ENCODE results near the gene NDUFV1.
"Not testable (repeated sequence)": the region's sequence is repeated elsewhere in the genome, so short reads cannot be mapped to it uniquely, and the experiment has no call there.

Gene NDUFV1

DNA sequence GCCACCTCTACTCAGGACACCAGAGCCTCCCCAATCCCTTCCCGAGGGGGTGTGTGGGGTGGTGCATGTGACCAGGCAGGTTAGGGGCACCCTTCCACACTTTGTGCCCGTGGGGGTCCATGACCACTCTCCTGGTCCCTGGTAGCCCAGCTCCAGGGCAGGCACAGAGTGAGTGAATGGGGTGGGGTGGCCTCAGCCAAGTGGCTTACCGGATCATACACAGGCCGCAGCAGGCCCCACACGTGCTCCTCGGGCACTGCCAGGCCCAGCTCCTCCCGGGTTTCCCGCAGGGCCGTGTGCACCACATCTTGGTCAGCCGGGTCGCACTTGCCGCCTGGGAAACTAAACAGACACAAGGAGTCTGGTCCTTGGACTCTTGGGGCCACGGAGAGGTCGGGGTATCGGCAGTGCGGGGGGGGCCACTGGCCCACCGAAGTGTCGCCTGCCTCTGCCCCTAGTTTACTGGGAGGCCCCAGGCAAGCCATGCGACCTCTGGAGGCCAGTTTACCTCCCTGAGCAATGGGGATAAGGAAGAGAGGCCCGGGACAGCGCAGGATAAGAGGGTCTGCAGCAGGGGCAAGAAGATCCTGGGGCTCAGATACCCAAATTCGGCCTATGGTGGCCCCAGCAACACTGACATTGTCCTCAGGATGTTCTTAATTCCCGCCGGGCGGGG lies 22.1 kb downstream of the NDUFV1 start:
- DNase-seq: no peak

DNA sequence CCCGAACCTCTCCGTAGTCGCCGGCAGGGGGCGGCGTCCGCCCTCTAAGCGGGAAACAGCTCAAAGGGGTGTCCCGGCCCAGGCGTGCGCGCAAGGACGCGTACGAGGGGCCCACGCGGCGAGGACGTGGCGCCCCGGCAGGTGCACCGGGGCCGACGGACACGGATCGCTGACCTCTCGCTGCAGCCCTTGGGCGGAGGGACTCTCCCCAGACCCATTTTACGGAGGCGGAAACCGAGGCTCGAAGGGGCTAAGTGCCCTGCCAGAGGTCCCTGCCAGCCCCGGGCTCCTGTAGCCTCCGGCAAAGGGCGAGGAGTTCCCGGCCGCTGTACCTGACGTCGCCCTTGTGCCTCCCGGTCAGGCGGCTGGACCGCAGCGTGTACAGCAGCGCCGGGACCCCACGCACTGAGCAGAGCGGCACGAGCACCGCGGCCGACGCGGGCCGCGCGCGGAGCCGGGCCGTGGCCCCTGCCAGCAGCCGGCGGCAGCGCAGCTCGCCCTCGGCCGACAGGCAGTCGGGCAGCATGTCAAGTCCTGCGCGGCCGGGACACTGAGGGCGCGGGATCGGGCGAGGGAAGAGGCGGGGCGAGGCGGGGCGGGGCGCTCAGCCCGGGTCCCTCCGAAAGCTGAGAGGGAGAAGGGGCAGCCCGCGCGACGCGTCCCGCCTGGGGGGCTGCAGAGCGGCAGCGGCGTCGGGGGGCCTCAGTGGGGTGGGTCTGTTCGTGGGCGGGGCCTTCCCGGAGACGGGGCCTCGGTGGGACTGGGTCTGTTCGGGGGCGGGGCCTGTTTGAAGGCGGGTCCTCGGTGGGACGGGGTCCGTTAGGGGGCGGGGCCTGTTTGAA lies 22.9 kb downstream of the NDUFV1 start, which contains the start of gene NUDT8:
Gene NUDT8, minus strand, starts transcription at position 552 of the 842 bp plus-strand sequence. Its CDS starts 26 bp downstream, at position 526.
- peak; percentile 68 for DNase-seq

GRCh38 chr11:67630228-67630942 lies 23.6 kb downstream of the NDUFV1 start:
- peak; percentile 96 for DNase-seq

GRCh38 chr11:67630943-67631331 lies 24.2 kb downstream of the NDUFV1 start:
- no peak for DNase-seq

- DNase-seq: no peak
Measured at GRCh38 chr11:67631411-67631810, 24.7 kb downstream of the NDUFV1 start.

GRCh38 chr11:67631853-67632174 lies 25.1 kb downstream of the NDUFV1 start:
- no peak for DNase-seq

DNA sequence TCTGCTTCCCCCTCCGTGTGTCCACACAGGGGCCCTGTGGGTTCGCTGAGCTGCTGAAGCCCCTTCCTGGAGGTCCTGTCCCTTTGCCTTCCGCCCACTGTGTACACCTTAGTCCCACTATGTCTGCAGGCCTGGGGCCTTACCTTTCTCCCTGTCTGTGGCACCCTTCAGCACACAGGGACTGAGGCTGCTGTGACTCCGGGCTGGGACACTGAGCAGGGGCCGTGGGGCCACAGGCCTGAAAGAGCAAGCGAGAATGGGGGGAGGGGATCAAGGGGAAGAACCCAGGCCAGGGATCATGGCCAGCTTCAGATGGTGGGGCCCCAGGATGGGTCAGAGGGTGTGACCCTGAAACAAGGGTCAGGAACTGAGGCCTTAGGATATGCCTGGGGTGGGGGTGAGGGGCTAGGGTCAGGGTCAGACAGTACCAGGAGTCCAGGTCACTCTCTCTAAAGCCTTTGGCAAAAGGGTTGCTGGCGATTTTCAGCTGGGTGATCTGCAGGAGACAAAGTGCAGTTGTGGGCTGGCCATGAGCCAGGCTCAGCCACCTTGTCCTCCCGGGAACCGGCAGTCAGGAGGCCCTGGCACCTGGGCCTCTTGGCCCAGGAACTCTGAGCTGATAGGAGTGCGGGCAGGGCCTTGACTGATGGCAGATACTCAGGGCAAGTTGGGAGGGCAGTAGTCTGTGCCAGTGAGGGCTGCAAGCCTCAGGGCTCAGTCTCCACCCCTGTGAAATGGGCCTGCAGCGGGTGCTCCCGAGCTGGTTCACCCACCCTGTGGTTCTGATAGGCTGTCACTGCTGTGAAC lies 25.6 kb downstream of the NDUFV1 start:
- peak; percentile 26 for DNase-seq

DNA sequence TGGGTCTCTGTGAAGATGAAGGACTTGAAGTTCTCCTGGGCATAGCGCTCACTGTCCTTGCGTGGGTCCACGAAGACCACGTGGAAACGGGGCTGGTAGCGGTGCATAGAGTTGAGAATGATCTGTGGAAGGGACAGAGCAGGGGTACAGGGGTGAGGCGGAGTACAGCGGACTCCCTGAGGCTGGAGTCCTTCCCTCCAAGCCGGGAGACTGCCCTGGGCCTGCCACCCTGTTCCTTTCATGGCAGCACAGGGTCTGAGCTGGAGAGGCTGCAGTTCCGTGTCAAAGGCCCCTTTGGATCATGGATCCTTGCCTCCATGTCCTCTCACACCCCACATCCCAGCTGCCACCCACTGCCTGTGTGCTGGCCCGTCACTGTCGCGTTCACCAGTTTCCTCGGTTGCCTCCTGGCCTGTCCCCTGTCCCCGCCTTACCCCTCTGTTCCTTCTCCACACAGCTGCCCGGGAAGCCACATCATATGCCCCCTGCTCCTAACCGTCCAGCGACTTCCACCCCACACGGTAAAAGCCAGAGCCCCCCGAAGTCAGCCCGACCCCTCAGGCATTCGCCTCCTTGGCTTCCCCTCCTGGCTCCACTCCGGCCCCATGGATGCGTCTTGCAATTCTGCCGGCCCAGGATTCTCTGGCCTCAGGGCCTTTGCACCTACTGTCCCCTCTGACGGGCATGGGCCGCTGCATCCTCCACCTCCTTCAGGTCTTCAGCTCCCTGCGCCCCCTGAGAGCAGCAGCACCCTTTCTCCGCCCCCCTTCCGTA lies 26.4 kb downstream of the NDUFV1 start:
- no peak for DNase-seq

DNA sequence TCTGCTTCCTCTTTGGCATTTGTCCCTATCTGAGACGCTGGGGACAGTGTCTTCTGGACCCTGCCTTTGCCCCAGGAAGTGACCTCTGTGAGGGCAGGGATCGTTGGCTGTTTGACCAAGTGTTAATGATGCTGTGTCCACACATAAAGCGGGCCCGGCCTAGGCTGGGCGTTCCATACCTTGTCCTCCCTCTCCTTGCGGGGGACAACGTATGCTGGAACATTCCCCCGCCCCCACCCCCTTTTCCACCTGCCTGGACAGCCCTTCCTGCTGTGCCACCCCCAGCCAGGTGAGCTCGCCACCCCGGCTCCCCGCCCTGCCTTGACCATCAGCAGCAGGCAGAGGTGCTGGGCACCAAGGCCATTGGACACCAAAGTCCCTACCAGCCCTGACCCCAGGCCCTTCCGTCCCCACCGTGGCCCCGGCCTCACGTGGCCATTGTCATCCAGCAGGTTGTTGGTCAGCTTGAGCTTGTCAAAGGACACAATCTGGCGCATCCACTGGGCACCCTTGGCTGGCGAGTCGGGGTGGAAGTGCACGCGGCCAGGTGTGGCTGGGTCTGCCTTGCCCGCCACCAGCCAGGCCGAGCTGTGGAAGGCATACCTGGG lies 27.1 kb downstream of the NDUFV1 start:
- DNase-seq: no peak

- DNase-seq: peak; percentile 60
Measured at GRCh38 chr11:67634366-67635230, 27.9 kb downstream of the NDUFV1 start.

GRCh38 chr11:67635231-67635521 lies 28.4 kb downstream of the NDUFV1 start:
- DNase-seq: no peak

DNA sequence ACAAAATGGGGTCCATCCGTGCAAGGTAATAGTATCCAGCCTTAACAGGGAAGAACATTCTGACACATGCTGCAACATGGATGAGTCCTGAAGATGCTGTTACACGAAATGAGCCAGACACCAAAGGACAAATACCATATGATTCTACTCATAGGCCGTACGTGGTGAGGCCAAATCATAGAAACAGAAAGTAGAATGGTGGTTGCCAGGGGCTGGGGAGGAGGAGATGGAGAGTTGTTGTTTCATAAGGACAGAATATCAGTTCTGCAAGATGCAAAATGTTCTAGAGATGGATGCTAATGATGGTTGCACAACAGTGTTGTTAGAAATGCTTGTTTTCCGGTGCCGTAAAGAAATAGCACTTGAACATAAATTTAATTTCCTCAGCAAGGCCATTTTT lies 30.2 kb downstream of the NDUFV1 start:
- DNase-seq: no peak

- DNase-seq: not testable (repeated sequence)
Measured at GRCh38 chr11:67637441-67637840, 30.7 kb downstream of the NDUFV1 start.

DNA sequence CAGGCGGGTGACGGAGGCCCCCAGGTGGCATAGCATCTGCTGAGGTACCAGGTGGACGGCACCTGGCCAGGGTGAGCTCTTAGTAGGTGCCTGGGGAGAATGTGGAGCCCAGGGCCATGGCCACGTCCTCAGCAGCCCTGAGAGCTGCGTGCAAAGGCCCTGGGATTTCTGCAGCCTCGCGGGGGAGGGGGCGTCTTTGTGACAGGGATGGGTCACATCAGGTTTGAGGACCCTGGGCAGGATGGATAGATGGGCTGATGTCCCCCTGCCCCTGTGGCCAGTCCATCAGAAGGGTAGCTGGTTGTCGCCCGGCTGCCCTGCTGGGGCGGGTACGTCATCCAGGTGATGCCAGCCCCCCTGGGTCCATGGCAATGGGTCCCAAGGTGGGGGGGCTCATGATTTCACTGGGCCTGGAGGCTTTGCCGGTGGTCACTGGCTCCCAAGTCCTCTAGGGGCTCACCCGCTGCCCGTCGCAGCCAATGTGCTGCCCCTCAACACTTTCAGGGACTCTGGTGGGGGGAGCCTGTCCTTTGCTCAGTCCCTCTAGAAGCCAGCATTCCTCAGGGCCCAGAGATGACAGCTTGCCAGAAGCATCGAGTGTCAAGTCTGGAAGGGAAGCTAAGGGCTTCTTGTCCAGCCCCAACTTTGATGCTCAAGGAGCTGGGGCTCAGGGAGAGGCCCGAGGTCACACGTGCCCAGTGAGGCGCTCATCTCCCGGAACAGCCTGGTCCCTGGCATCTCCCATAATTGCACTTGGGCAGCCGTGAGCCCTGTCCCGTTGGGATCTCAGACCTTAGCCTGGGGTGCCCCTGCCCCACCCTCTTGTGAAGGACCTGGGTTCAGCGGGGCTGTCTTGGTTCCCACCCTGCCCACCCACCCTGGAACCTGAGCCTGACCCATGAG lies 32.0 kb downstream of the NDUFV1 start:
- no peak for DNase-seq

DNA sequence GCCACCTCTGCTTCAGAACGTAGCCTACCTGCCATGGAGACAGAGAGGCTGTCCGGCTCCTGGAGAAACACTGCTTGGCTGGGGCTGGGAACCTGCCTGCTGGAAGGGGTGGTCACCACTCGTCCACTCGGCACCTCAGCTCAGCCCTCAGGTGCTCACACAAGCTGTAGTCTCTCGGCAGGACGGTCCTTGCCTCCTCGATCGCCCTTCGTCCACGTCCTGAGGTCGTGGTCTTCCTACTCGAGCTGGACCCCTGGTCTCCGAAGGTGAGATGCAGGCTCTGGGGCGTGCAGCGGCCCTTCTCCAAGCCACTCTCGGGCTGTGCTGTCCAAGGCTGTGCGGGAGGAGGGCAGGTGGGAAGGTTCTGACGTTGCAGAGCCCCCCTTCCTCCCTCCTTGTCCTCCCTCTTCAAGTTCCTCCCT lies 32.7 kb downstream of the NDUFV1 start, which contains the start of gene TBX10:
Gene TBX10, minus strand, starts transcription at position 326 of the 422 bp plus-strand sequence. Its CDS starts 291 bp downstream, at position 35.
- no peak for DNase-seq

DNA sequence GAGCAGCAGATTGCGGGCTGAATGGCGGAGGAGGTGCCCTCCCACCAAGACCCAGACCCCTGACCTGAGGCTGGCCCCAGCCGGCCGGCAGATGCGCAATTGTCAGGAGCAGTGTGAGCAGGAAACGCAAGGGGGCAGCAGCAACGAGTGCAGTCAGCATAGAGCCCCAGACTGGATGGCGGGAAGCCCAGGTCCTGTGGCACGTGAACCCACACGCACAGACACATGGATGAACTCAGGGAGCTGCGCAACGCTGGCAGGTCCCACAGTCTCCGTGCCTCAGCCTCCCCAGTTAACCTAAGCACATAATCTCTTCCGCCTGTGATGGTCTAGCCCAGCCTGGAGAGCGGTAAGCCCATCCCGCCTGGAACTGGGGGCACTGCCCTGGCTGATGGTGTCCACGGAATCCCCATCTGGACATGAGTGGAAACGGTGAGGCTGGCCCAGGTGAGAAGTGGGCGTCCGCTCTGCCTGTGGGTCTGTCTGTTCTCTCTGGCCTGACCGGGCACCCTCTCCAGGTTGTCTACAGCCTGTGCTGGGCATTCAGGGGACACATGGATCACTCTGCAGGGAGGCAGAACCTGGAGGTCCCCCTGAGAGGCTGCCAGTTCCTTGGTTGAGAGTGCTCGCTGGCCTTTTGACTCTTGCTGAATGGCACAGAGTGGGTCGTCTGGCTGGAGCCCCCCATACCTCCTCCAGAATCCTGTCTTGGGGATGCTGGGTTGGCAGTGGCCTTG lies 33.5 kb downstream of the NDUFV1 start:
- DNase-seq: peak; percentile 14

DNA sequence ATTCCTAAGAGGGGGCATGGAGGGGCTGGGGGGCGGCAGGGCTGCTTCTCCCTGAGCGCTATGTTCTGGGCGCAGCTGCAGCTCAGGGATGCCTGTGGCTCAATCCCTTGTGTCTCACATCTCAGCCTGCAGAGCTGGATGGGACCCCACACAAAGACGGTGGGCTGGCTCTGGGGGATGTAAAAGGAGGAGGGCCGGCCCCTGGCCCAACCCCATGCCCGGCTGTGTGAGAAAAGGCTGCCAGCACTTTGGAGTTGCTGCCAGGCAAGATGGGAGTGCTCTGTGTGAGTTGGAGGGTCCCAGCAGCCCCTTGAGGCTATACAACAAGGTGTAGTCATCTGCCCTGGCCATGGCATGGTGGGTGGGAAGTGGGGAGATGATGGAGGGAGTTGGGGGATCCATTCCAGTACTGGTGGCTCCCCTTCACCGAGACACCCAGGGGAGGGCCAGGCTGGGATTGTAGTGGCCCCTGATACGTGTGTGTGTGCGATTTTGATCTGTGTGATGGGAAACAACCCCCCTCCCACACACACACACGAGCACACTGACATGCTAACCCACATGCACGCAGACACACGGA lies 34.1 kb downstream of the NDUFV1 start:
- DNase-seq: no peak

All from NCI-H2029 (cell line).